Suprapubic skin (tissue), 3 donors: Measurements from ENCODE around the gene MOB3A.

Experiments
- CTCF ChIP-seq, 2 donors: fragments of 200-600 bp in 1 of 2; fragments of 450-650 bp in 1 of 2; sonication (generic) in 1 of 2; IDR thresholded peaks; one replicate each; pipeline ENCODE4 v1.5.1; 2016 to 2019; ENCODE audit warnings: antibody characterized with exemption in 2 of 2, mild to moderate bottlenecking in 1 of 2, moderate library complexity in 1 of 2
- POLR2AphosphoS5 ChIP-seq, 3 donors: sonication (generic); formaldehyde crosslinking; IDR thresholded peaks; one replicate each; pipeline ENCODE4 v1.6.1; 2017; ENCODE audit warnings: antibody characterized with exemption in 3 of 3

- TF ChIP-seq CTCF (IDR thresholded peaks at IDR 0.05) (no peak), POLR2AphosphoS5 (IDR thresholded peaks at IDR 0.05) (no peak)
These were observed 35.1 kb downstream of the MOB3A start for GRCh38 chr19:2060884-2061494.
